Endothelial cell of umbilical vein (primary cell): ENCODE results near the gene EPS8L2.

ENCODE experiments used
- EZH2 ChIP-seq: IDR thresholded peaks from 2 replicates; pipeline ENCODE4 v1.6.1; 2012; ENCODE audit warnings: borderline replicate concordance, low read depth, mild to moderate bottlenecking, moderate library complexity, low read length, inconsistent platforms; ENCODE audit not compliant: severe bottlenecking
- FOS ChIP-seq: IDR thresholded peaks from 2 replicates; pipeline ENCODE4 v1.6.1; 2011; ENCODE audit warnings: mild to moderate bottlenecking, low read length, moderate library complexity, borderline replicate concordance; ENCODE audit not compliant: insufficient read depth
- JUN ChIP-seq: IDR thresholded peaks from 2 replicates; pipeline ENCODE4 v1.6.1; 2011; ENCODE audit warnings: borderline replicate concordance, low read depth; ENCODE audit not compliant: insufficient read length, insufficient read depth
- MAX ChIP-seq: IDR thresholded peaks from 2 replicates; pipeline ENCODE4 v1.6.1; 2011; ENCODE audit not compliant: insufficient read depth, insufficient read length
- MYC ChIP-seq: IDR thresholded peaks from one replicate; pipeline ENCODE4 v1.6.1; 2011; ENCODE audit warnings: mild to moderate bottlenecking, low read depth, low read length
- POLR2A ChIP-seq: IDR thresholded peaks from 2 replicates; pipeline ENCODE4 v1.6.1; 2012; ENCODE audit warnings: low read depth, mild to moderate bottlenecking, control low read depth, low read length
- POLR2AphosphoS5 ChIP-seq: IDR thresholded peaks from 2 replicates; pipeline ENCODE4 v1.6.1; 2012; ENCODE audit warnings: low read depth, mild to moderate bottlenecking, control low read depth, low read length, moderate library complexity; ENCODE audit not compliant: insufficient read depth
- TF ChIP-seq, protein P1 (sequence below), 2 donors: IDR thresholded peaks; 1 replicate in 1 of 2; 2 replicates in 1 of 2; pipeline ENCODE4 v1.5.1; 2011; ENCODE audit warnings: low read length in 2 of 2, mild to moderate bottlenecking in 2 of 2, moderate library complexity in 2 of 2, control low read depth in 1 of 2, inconsistent platforms in 1 of 2, low read depth in 1 of 2; ENCODE audit not compliant: insufficient read depth in 1 of 2; ENCODE audit errors: extremely low read depth in 1 of 2

DNA sequence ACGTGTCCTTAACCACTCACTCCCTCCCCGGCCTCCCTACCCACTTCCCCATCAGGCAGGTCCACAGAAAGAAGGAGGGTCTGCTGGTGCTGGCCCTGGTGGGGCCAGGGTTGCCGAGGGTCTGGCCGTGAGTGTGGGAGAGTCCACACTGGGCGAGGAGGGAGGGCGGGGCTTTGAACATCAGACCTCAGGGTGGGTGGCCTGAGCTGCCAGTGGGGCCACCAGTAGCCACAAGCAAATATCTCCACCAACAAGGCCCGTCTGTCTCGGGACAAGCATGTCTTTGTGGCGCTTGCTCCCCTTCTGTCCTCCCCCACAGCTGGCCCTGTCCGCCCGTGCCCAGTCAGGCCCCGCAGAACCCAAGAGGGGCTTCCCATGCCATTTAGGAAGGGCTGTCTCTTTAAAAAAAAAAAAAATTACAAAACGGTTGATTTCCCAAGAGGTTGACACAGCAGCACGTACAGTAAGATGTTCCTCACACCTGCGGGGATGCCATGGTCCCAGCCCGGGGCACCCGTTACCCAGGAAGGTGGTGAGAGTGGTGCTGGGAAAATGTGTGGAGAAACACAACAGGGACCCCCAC is 23.6 kb downstream of the EPS8L2 start:
- TF ChIP-seq, protein P1, sequence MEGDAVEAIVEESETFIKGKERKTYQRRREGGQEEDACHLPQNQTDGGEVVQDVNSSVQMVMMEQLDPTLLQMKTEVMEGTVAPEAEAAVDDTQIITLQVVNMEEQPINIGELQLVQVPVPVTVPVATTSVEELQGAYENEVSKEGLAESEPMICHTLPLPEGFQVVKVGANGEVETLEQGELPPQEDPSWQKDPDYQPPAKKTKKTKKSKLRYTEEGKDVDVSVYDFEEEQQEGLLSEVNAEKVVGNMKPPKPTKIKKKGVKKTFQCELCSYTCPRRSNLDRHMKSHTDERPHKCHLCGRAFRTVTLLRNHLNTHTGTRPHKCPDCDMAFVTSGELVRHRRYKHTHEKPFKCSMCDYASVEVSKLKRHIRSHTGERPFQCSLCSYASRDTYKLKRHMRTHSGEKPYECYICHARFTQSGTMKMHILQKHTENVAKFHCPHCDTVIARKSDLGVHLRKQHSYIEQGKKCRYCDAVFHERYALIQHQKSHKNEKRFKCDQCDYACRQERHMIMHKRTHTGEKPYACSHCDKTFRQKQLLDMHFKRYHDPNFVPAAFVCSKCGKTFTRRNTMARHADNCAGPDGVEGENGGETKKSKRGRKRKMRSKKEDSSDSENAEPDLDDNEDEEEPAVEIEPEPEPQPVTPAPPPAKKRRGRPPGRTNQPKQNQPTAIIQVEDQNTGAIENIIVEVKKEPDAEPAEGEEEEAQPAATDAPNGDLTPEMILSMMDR (IDR thresholded peaks at IDR 0.05; ENCODE audit: extremely low read depth in 1 of 2, insufficient read depth in 1 of 2, low read depth in 1 of 2, low read length in 2 of 2): no peak
- TF ChIP-seq POLR2A (no peak), POLR2AphosphoS5 (no peak), MAX (no peak), MYC (no peak), EZH2 (no peak), JUN (no peak), FOS (no peak)
